ENCODE measurements around the gene LUC7L.

GRCh38 chr16:155031-155398 is 74.2 kb downstream of the LUC7L start:
- no peak for TF ChIP-seq CTCF (IDR thresholded peaks at IDR 0.05)
- TF ChIP-seq POLR2A (IDR thresholded peaks at IDR 0.05) = no peak
- TF ChIP-seq POLR2AphosphoS5 (IDR thresholded peaks at IDR 0.05) = no peak
- TF ChIP-seq EP300 (IDR thresholded peaks at IDR 0.05) = no peak

All from upper lobe of left lung (tissue), 4 donors.